HepG2 (cell line): ENCODE data around the gene OTC. TPM values are rescaled to one million over a fixed set of nuclear protein-coding genes. Genes with fewer than 3 reads are reported as not detected.

Experiments used
- ATAC-seq: fragments of 200-7000 bp; cut with Tn5 transposase; 3 replicates; pipeline ENCODE4 v1.9.1; 2020; ENCODE audit warnings: mild to moderate bottlenecking, moderate library complexity
- BruUV-seq: library from RNA; stranded (reverse); fragments of 400-500 nt; replicated peaks from 2 replicates; lab custom pipeline; 2021; lab: Mats Ljungman, UMichigan
- CTCF ChIA-PET: fragments of 300-600 bp; formaldehyde crosslinking; extraction: SDS; loops from one replicate; lab custom pipeline; 2021; ENCODE audit warnings: low total read pairs, inconsistent platforms, low intra/inter-chr PET ratio; lab: Yijun Ruan, JAX
- POLR2A ChIA-PET: fragments of 350-600 bp; sonication (Branson Sonifier 250); formaldehyde crosslinking; loops from one replicate; lab custom pipeline; 2020; ENCODE audit warnings: antibody characterized with exemption, inconsistent platforms; lab: Yijun Ruan, JAX
- DNase-seq: peaks from one replicate; pipeline ENCODE4 v3.0.0-alpha.2; 2015; ENCODE audit warnings: low spot score
- FAIRE-seq: peaks from 3 replicates; lab custom pipeline; 2011; peaks lifted over from hg19 to GRCh38; lab: Jason Lieb, UNC
- H2AFZ ChIP-seq: one replicate; pipeline ENCODE4 v1.6.1; 2011; ENCODE audit warnings: low read length, inconsistent platforms
- H3K27ac ChIP-seq: fragments of 300-600 bp; 3 replicates; pipeline ENCODE4 v1.8.0; 2011; ENCODE audit warnings: mixed run types, mild to moderate bottlenecking, mixed read lengths, low read length, inconsistent platforms; ENCODE audit not compliant: insufficient read depth; ENCODE audit errors: extremely low read length
- H3K27me3 ChIP-seq, 2 experiments: fragments of 200-600 bp in 1 of 2; 2 replicates in 1 of 2; 3 replicates in 1 of 2; pipeline versions ENCODE4 v1.6.0 to v1.8.0; 2011; ENCODE audit warnings: low read length in 2 of 2, mild to moderate bottlenecking in 2 of 2, moderate library complexity in 2 of 2, inconsistent platforms in 1 of 2; ENCODE audit not compliant: insufficient read depth in 2 of 2, control insufficient read depth in 1 of 2
- H3K36me3 ChIP-seq, 2 experiments: fragments of 200-600 bp in 1 of 2; replicated peaks in 1 of 2; 2 replicates in 1 of 2; 3 replicates in 1 of 2; pipeline versions ENCODE4 v1.5.1 to v1.8.0; 2011; ENCODE audit warnings: low read length in 2 of 2, inconsistent platforms in 1 of 2; ENCODE audit not compliant: insufficient read depth in 2 of 2, control insufficient read depth in 1 of 2
- H3K4me1 ChIP-seq: 2 replicates; pipeline ENCODE4 v1.5.1; 2012; ENCODE audit warnings: low read length, inconsistent platforms; ENCODE audit not compliant: insufficient read depth
- H3K4me2 ChIP-seq: 2 replicates; pipeline ENCODE4 v1.6.0; 2011; ENCODE audit warnings: low read depth, low read length, inconsistent platforms
- H3K4me3 ChIP-seq, 3 experiments: fragments of 200-600 bp in 1 of 3; sonication (generic), shearing (Covaris generic) in 1 of 3; replicated peaks in 1 of 3; 2 replicates each; pipeline ENCODE4 v1.5.1; 2011 to 2016; ENCODE audit warnings: low read length in 3 of 3, inconsistent platforms in 2 of 3, low read depth in 2 of 3, mild to moderate bottlenecking in 2 of 3, control low read depth in 1 of 3, mixed read lengths in 1 of 3; ENCODE audit not compliant: insufficient read depth in 1 of 3
- H3K79me2 ChIP-seq: one replicate; pipeline ENCODE4 v1.6.1; 2011; ENCODE audit warnings: low read length, inconsistent platforms; ENCODE audit not compliant: insufficient read depth
- H3K9ac ChIP-seq: 2 replicates; pipeline ENCODE4 v1.6.0; 2011; ENCODE audit warnings: mild to moderate bottlenecking, low read depth, low read length, inconsistent platforms; ENCODE audit not compliant: insufficient read depth
- H3K9me3 ChIP-seq: 2 replicates; pipeline ENCODE4 v1.5.1; 2012; ENCODE audit warnings: mild to moderate bottlenecking, low read length
- H4K20me1 ChIP-seq: 2 replicates; pipeline ENCODE4 v1.6.0; 2011; ENCODE audit warnings: inconsistent platforms, mild to moderate bottlenecking, low read length, moderate library complexity; ENCODE audit not compliant: insufficient read depth
- ERF ChIP-seq: IDR thresholded peaks from 2 replicates; pipeline ENCODE4 v1.6.1; 2018; ENCODE audit warnings: missing biosample characterization, missing genetic modification reagents
- NR2F1 ChIP-seq, 2 experiments: fragments of 450-650 bp in 1 of 2; formaldehyde crosslinking in 1 of 2; IDR thresholded peaks; 2 replicates each; pipeline versions ENCODE4 v1.5.0 to v1.6.1; 2016 to 2020; ENCODE audit warnings: mild to moderate bottlenecking in 1 of 2, missing compliant biosample characterization in 1 of 2, missing genetic modification reagents in 1 of 2, moderate library complexity in 1 of 2
- PHF8 ChIP-seq: sonication (generic); formaldehyde crosslinking; IDR thresholded peaks from 2 replicates; pipeline ENCODE4 v1.5.0; 2020; ENCODE audit warnings: missing genetic modification reagents
- PITX1 ChIP-seq: sonication (generic); formaldehyde crosslinking; IDR thresholded peaks from 2 replicates; pipeline ENCODE4 v1.5.1; 2020; ENCODE audit warnings: mild to moderate bottlenecking, missing genetic modification reagents
- POLR2AphosphoS2 ChIP-seq: IDR thresholded peaks from 2 replicates; pipeline ENCODE4 v1.6.1; 2011; ENCODE audit warnings: low read depth, low read length, improper control_type of control experiment
- SATB2 ChIP-seq: sonication (generic); formaldehyde crosslinking; IDR thresholded peaks from 2 replicates; pipeline ENCODE4 v1.5.0; 2020; ENCODE audit warnings: missing genetic modification reagents
- SOX5 ChIP-seq: IDR thresholded peaks from 2 replicates; pipeline ENCODE4 v1.6.1; 2016; ENCODE audit warnings: borderline replicate concordance
- SP140L ChIP-seq: sonication (generic); formaldehyde crosslinking; IDR thresholded peaks from 2 replicates; pipeline ENCODE4 v1.4.0; 2020; ENCODE audit warnings: missing genetic modification reagents, borderline replicate concordance
- ZBTB21 ChIP-seq: sonication (generic); formaldehyde crosslinking; IDR thresholded peaks from 2 replicates; pipeline ENCODE4 v1.4.0; 2020; ENCODE audit warnings: missing genetic modification reagents
- ZFP36 ChIP-seq: fragments of 150-350 bp; IDR thresholded peaks from 2 replicates; pipeline ENCODE4 v1.6.1; 2018; ENCODE audit warnings: borderline replicate concordance, low read length, low read depth; ENCODE audit not compliant: partially characterized antibody
- ZNF343 ChIP-seq: sonication (generic); formaldehyde crosslinking; IDR thresholded peaks from 2 replicates; pipeline ENCODE4 v1.4.0; 2020; ENCODE audit warnings: mild to moderate bottlenecking, missing genetic modification reagents
- ZNF451 ChIP-seq: sonication (generic); formaldehyde crosslinking; IDR thresholded peaks from 2 replicates; pipeline ENCODE4 v1.5.0; 2020; ENCODE audit warnings: mild to moderate bottlenecking, missing genetic modification reagents
- ZNF543 ChIP-seq: sonication (generic); formaldehyde crosslinking; IDR thresholded peaks from 2 replicates; pipeline ENCODE4 v1.4.0; 2020; ENCODE audit warnings: mild to moderate bottlenecking, missing genetic modification reagents
- ZNF564 ChIP-seq: sonication (generic); formaldehyde crosslinking; IDR thresholded peaks from 2 replicates; pipeline ENCODE4 v1.8.1; 2023; ENCODE audit warnings: mild to moderate bottlenecking, missing genetic modification reagents
- in situ Hi-C: cut with HindIII; loops from 2 replicates; pipeline ENCODE4 v1.10.0; 2017; ENCODE audit warnings: low pct_unique_long_range_greater_than_20kb; ENCODE audit not compliant: extremely low pct_ligation_motif_present
- intact Hi-C: fragments of 100-400 bp; cut with micrococcal nuclease; formaldehyde crosslinking; loops from one replicate; pipeline ENCODE4 v1.10.0; 2022; ENCODE audit not compliant: unreplicated experiment
- polyA plus RNA-seq, 8 experiments: library from polyadenylated mRNA; depleted of rRNA in 3 of 8; stranded (reverse) in 7 of 8; unstranded in 1 of 8; fragments of >200 nt; fragmentation: Illumina TruSeq in 4 of 8; extraction: Trizol in 4 of 8; gene quantifications; 2 replicates each; pipeline versions ENCODE4 v1.2.1 to v1.2.3, GENCODE V29; 2011 to 2016; ENCODE audit warnings: low read depth in 4 of 8, missing spikeins in 1 of 8, mixed read lengths in 1 of 8; ENCODE audit not compliant: insufficient read depth in 1 of 8
- total RNA-seq, 5 experiments: library from RNA; depleted of rRNA; stranded (reverse); fragments of >200 nt; fragmentation: Illumina TruSeq; extraction: Trizol; gene quantifications; 2 replicates each; pipeline ENCODE4 v1.2.3, GENCODE V29; 2016; ENCODE audit warnings: low read depth in 1 of 5
- TF ChIP-seq, protein P1 (sequence below): sonication (generic); formaldehyde crosslinking; conservative IDR thresholded peaks from 2 replicates; pipeline ENCODE4 v1.4.0; 2020; ENCODE audit warnings: missing genetic modification reagents
- TF ChIP-seq, protein P2 (sequence below): sonication (generic); formaldehyde crosslinking; conservative IDR thresholded peaks from 2 replicates; pipeline ENCODE4 v1.4.0; 2020; ENCODE audit warnings: missing genetic modification reagents
- TF ChIP-seq, protein P3 (sequence below): sonication (generic); formaldehyde crosslinking; IDR thresholded peaks from 2 replicates; pipeline ENCODE4 v1.8.0; 2023; ENCODE audit warnings: mild to moderate bottlenecking, missing genetic modification reagents
- TF ChIP-seq, protein P4 (sequence below): sonication (generic); formaldehyde crosslinking; IDR thresholded peaks from 2 replicates; pipeline ENCODE4 v1.5.1; 2020; ENCODE audit warnings: missing genetic modification reagents, mild to moderate bottlenecking, borderline replicate concordance

The OTC gene
- total and polyA plus RNA-seq, 2 of the 13 experiments (the other 11 are each of a cell fraction or from before 2014, with no cell fraction given) = 0.04 to 1.8 TPM

DNA sequence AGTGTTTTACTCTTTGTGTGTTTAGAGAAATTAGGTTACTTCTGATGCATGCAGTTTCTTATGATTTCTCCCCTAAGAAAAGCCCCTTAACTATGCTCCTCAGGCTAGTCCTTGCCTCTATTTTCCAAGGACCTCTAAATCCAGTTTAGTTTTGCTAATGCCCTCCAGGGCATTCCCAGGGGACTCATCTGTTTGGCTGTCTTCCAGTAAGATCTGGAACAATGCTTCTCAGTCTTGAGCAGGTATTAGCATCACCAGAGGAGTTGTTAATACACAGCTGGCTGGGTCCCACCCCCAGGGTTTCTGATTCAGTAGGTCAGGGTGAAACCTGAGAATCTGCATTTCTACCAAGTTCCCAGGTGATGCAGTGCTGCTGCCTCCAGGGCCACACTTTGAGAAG is 56.9 kb downstream of the OTC start:
- Histone ChIP-seq H4K20me1 (no peaks in the 10 kb centered on the region), H2AFZ (no peak overlapping the region)
- TF ChIP-seq, protein P1, sequence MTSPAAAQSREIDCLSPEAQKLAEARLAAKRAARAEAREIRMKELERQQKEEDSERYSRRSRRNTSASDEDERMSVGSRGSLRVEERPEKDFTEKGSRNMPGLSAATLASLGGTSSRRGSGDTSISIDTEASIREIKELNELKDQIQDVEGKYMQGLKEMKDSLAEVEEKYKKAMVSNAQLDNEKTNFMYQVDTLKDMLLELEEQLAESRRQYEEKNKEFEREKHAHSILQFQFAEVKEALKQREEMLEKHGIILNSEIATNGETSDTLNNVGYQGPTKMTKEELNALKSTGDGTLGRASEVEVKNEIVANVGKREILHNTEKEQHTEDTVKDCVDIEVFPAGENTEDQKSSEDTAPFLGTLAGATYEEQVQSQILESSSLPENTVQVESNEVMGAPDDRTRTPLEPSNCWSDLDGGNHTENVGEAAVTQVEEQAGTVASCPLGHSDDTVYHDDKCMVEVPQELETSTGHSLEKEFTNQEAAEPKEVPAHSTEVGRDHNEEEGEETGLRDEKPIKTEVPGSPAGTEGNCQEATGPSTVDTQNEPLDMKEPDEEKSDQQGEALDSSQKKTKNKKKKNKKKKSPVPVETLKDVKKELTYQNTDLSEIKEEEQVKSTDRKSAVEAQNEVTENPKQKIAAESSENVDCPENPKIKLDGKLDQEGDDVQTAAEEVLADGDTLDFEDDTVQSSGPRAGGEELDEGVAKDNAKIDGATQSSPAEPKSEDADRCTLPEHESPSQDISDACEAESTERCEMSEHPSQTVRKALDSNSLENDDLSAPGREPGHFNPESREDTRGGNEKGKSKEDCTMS (CRISPR knock-in tag) = no peak
- TF ChIP-seq, protein P2, sequence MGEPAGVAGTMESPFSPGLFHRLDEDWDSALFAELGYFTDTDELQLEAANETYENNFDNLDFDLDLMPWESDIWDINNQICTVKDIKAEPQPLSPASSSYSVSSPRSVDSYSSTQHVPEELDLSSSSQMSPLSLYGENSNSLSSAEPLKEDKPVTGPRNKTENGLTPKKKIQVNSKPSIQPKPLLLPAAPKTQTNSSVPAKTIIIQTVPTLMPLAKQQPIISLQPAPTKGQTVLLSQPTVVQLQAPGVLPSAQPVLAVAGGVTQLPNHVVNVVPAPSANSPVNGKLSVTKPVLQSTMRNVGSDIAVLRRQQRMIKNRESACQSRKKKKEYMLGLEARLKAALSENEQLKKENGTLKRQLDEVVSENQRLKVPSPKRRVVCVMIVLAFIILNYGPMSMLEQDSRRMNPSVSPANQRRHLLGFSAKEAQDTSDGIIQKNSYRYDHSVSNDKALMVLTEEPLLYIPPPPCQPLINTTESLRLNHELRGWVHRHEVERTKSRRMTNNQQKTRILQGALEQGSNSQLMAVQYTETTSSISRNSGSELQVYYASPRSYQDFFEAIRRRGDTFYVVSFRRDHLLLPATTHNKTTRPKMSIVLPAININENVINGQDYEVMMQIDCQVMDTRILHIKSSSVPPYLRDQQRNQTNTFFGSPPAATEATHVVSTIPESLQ = no peak
- TF ChIP-seq ERF (no peak), SOX5 (CRISPR knock-in tag) (no peak), ZFP36 (no peak), ZNF564 (CRISPR knock-in tag) (no peak), ZBTB21 (no peak), POLR2AphosphoS2 (no peak), SP140L (CRISPR knock-in tag) (no peak), ZNF451 (CRISPR knock-in tag) (no peak), ZNF343 (CRISPR knock-in tag) (no peak), ZNF543 (no peak), PHF8 (no peak), NR2F1 (CRISPR knock-in tag; IDR thresholded peaks at IDR 0.05) (no peak), SATB2 (CRISPR knock-in tag) (no peak), PITX1 (CRISPR knock-in tag) (no peak)
- TF ChIP-seq, protein P3, sequence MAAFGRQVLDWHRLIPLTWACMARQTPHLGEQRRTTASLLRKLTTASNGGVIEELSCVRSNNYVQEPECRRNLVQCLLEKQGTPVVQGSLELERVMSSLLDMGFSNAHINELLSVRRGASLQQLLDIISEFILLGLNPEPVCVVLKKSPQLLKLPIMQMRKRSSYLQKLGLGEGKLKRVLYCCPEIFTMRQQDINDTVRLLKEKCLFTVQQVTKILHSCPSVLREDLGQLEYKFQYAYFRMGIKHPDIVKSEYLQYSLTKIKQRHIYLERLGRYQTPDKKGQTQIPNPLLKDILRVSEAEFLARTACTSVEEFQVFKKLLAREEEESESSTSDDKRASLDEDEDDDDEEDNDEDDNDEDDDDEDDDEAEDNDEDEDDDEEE (CRISPR knock-in tag) = no peak
- TF ChIP-seq, protein P4, sequence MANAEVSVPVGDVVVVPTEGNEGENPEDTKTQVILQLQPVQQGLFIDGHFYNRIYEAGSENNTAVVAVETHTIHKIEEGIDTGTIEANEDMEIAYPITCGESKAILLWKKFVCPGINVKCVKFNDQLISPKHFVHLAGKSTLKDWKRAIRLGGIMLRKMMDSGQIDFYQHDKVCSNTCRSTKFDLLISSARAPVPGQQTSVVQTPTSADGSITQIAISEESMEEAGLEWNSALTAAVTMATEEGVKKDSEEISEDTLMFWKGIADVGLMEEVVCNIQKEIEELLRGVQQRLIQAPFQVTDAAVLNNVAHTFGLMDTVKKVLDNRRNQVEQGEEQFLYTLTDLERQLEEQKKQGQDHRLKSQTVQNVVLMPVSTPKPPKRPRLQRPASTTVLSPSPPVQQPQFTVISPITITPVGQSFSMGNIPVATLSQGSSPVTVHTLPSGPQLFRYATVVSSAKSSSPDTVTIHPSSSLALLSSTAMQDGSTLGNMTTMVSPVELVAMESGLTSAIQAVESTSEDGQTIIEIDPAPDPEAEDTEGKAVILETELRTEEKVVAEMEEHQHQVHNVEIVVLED (CRISPR knock-in tag) = no peak
- TF ChIP-seq, all 625 proteins: peak for 0
- H3K36me3 ChIP-seq = no peaks in the 10 kb centered on the region
- no peak overlapping the region for H3K9ac ChIP-seq
- H3K27me3 ChIP-seq = no peaks in the 10 kb centered on the region
- ATAC-seq (no peak), FAIRE-seq (no peak), DNase-seq (no peak)
- H3K9me3 ChIP-seq = no peaks in the 10 kb centered on the region
- no peaks in the 10 kb centered on the region for H3K4me1 ChIP-seq
- BruUV-seq = no TSS peak
- no peaks in the 10 kb centered on the region for H3K79me2 ChIP-seq
- no peak overlapping the region for H3K4me2 ChIP-seq
- ChIA-PET POLR2A (no interaction called here), CTCF (no interaction called here)
- intact Hi-C loops = no loop called here
- in situ Hi-C loops = no loop called here
- no peak overlapping the region for H3K27ac ChIP-seq
- H3K4me3 ChIP-seq = no peak overlapping the region
